ENCODE results near the gene SERPINA7. TPM values are rescaled to one million over a fixed set of nuclear protein-coding genes. Genes with fewer than 3 reads are reported as not detected.
"Not testable (repeated sequence)": the region's sequence is repeated elsewhere in the genome, so short reads cannot be mapped to it uniquely, and the experiment has no call there.

Gene SERPINA7
- total RNA-seq, 2 experiments from 2014 or later, result not detected

DNA sequence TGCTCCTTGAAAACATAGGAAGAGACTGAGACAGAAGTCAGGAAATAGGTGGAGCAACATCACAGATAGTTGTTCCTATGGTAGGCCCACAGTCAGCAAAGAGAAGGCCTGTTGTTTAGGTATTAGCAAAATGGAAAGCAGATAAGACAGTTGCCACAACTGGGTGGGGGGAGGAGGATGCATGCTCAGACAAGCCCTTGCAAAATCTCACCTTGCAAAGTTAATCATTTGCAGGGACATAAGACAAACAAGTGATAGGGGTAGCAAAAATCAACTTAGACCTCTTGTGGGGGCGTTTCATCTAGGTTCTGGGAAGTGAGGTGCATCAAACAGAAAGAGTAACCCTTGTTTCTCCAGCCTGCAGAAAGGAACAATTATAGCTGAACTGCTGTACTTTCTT, 30.7 kb downstream of the SERPINA7 start:
- DNase-seq, result no peak
- no peak for ATAC-seq
- Mint-ChIP-seq H3K4me3 (no peak overlapping the region), H3K27me3 (ENCODE audit: low read depth) (no peaks in the 10 kb centered on the region), H3K9me3 (ENCODE audit: insufficient read depth) (no peaks in the 10 kb centered on the region), H3K27ac (no peak overlapping the region), H3K36me3 (ENCODE audit: low read depth) (no peaks in the 10 kb centered on the region), H3K4me1 (ENCODE audit: low read depth) (no peaks in the 10 kb centered on the region)
- POLR2A ChIA-PET, result no interaction called here
- CTCF ChIA-PET, result no interaction called here

DNA sequence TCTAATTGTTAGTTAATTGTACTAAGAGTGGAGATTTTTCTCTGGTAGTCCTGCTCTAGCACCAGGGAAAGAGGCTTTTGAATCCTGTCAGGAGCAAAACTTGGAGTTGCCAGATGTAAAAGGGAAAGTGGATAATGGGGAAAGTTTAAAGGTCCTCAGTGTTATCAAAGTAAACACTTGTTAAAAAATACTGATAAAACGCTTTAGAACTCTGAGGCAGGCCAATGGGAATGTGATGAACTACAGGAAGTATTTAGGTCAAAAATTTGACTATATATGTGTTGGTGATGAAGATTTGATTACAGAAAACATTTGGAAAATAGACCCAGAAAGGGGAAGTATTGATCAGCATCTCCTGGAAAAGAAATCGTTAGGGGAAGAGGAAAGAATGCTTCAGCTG, 32.8 kb downstream of the SERPINA7 start:
- ATAC-seq, result no peak
- no peak overlapping the region for H3K4me3 Mint-ChIP-seq
- CTCF ChIA-PET, result no interaction called here
- POLR2A ChIA-PET, result no interaction called here
- H3K9me3 Mint-ChIP-seq (ENCODE audit: insufficient read depth), result no peaks in the 10 kb centered on the region
- no peak for DNase-seq
- H3K27ac Mint-ChIP-seq, result no peak overlapping the region
- H3K36me3 Mint-ChIP-seq (ENCODE audit: low read depth), result no peaks in the 10 kb centered on the region
- H3K27me3 Mint-ChIP-seq (ENCODE audit: low read depth), result no peaks in the 10 kb centered on the region
- H3K4me1 Mint-ChIP-seq (ENCODE audit: low read depth), result no peaks in the 10 kb centered on the region

DNA sequence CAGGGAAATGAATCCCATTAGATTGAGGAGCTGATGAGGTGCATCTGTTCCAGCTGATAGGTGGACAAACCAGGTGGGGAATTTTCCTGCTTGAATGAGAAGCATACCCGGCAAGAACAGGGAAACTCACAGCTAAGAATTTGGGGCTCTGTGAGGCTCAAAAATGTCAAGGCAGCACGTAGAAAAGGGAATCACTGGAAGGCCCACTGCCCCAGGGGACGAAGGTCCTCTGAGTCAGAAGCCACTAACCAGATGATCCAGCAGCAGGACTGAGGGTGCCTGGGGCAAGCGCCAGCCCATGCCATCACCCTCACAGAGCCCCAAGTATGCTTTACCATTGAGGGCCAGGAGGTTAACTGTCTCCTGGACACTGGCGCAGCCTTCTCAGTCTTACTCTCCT, 37.9 kb downstream of the SERPINA7 start:
- DNase-seq; ATAC-seq; H3K36me3 Mint-ChIP-seq (ENCODE audit: low read depth); H3K9me3 Mint-ChIP-seq (ENCODE audit: insufficient read depth); POLR2A ChIA-PET; H3K27me3 Mint-ChIP-seq (ENCODE audit: low read depth); H3K27ac Mint-ChIP-seq; H3K4me3 Mint-ChIP-seq; CTCF ChIA-PET; H3K4me1 Mint-ChIP-seq (ENCODE audit: low read depth): not testable (repeated sequence)

DNA sequence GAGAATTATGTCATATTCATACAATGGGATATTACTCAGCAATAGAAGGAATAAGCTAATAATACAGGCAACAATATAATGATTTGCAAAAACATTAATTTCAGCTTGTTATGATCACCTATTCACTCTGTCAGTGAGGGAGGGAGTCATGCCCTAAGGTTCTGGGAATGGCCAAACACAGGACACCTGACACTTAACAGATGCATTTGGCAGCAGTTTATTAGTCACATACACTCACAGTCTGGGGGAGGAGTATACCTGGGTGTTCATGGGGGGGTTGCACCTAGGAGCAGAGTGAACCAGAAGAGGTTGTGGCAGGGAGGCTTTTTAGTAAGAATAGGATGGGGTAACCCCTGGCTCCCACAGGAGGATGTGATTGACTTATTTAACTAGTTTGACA, 38.3 kb downstream of the SERPINA7 start:
- peaks cover 5% of the 10 kb centered on the region for H3K9me3 Mint-ChIP-seq (ENCODE audit: insufficient read depth)
- ChIA-PET POLR2A (no interaction called here), CTCF (no interaction called here)
- H3K36me3 Mint-ChIP-seq (ENCODE audit: low read depth), result no peaks in the 10 kb centered on the region
- DNase-seq, result no peak
- no peak overlapping the region for H3K27ac Mint-ChIP-seq
- H3K4me1 Mint-ChIP-seq (ENCODE audit: low read depth), result no peaks in the 10 kb centered on the region
- no peak for ATAC-seq
- no peaks in the 10 kb centered on the region for H3K27me3 Mint-ChIP-seq (ENCODE audit: low read depth)
- no peak overlapping the region for H3K4me3 Mint-ChIP-seq

DNA sequence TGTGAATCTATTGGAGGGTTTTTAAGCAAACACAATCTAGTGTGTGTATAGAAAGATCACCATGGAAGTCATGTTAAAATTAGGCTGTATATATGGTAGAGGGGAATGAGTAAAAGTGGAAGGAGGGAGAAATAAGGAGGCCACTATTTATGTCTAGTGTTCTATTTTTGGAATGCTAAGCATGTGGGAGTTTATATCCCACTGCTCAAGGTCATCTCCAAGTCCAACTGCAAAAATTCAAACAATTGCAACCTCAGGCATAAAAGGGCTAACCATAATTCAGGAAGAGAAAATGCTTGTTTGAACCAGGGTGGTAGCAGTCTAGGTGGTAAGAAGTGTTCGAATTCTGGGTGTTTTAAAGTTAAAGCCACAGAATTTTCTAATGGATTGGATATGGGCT, 39.2 kb downstream of the SERPINA7 start:
- CTCF ChIA-PET, result no interaction called here
- ATAC-seq (no peak), DNase-seq (no peak)
- H3K27ac Mint-ChIP-seq, result no peak overlapping the region
- no peak overlapping the region for H3K4me3 Mint-ChIP-seq
- H3K27me3 Mint-ChIP-seq (ENCODE audit: low read depth), result no peaks in the 10 kb centered on the region
- H3K36me3 Mint-ChIP-seq (ENCODE audit: low read depth), result no peaks in the 10 kb centered on the region
- POLR2A ChIA-PET, result no interaction called here
- H3K4me1 Mint-ChIP-seq (ENCODE audit: low read depth), result no peaks in the 10 kb centered on the region
- peaks cover 5% of the 10 kb centered on the region for H3K9me3 Mint-ChIP-seq (ENCODE audit: insufficient read depth)

DNA sequence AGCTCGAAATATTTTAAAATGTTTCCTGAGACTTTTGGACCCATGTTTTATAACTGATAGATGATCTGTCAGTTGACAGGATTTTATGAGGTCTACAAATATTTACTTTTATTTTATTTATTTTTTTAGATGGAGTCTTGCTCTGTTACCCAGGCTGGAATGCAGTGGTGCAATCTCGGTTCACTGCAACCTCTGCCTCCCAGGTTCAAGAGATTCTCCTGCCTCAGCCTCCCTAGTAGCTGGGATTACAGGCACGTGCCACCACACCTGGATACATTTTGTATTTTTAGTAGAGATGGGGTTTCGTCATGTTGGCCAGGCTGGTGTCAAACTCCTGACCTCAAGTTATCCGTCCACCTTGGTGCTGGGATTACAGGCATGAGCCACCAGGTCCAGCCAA, 50.0 kb downstream of the SERPINA7 start:
- H3K4me3 Mint-ChIP-seq; H3K27me3 Mint-ChIP-seq (ENCODE audit: low read depth); CTCF ChIA-PET; H3K9me3 Mint-ChIP-seq (ENCODE audit: insufficient read depth); H3K27ac Mint-ChIP-seq; H3K36me3 Mint-ChIP-seq (ENCODE audit: low read depth); H3K4me1 Mint-ChIP-seq (ENCODE audit: low read depth); ATAC-seq; POLR2A ChIA-PET; DNase-seq: not testable (repeated sequence)

Other genes starting within 250 kb of the SERPINA7 start
- gene NRK, start 216.2 kb downstream of the SERPINA7 start, total RNA-seq, result not detected
- gene PWWP3B, start 129.6 kb upstream of the SERPINA7 start, total RNA-seq, result not detected